GM12892 (cell line): ENCODE data around the gene SDC3.

Experiments
- POLR2A ChIP-seq: IDR thresholded peaks from 2 replicates; pipeline ENCODE4 v1.6.1; 2011; ENCODE audit warnings: low read depth, low read length, control low read depth
- TAF1 ChIP-seq: IDR thresholded peaks from 2 replicates; pipeline ENCODE4 v1.6.1; 2011; ENCODE audit warnings: low read depth, mild to moderate bottlenecking, control low read depth, low read length, borderline replicate concordance

DNA sequence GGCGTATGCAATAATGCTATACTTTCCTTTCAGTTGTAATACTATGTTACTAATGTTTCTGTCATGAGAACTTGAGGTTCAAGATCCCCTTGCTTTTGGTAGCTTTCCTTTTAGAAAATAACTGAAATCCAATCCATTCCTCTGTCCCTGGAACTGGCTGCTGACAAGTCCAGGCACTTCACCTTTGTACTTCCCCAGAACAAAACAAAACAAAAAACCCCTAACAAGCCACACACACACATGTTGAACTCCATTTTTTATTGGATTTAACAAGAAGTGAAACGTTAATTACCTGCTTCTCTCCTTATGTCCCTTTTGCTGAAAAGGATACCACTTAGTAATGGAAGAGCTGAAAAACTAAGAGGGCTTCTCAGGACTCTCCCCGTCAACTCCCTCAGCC is 26.1 kb upstream of the SDC3 start:
- TF ChIP-seq POLR2A (no peak), TAF1 (no peak)
